ENCODE data around the gene SAPCD1.

The SAPCD1 gene

DNA sequence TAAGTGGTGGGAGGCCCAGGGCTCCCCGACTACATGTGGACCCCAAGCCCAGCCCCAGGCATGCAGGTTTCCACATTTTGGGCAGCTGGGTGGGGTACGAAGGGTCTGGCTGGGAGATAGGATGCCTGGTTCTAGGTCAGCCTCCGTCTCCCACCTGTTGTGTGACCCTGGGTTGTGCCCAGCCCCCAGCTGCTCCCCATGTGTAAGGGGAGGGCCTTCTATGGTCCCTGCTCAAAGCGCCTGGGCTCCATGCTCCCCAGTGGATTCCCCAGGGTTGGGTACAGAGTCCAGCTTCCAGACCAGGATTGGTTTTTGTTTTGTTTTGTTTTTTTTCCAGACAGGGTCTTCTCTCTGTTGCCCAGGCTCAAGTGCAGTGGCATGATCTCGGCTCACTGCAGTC, 15.7 kb downstream of the SAPCD1 start:
- H3K9me3 Mint-ChIP-seq: no peaks in the 10 kb centered on the region
- peak overlapping the region in 2 of 3 experiments; percentile 76 to 93 for H3K27ac Mint-ChIP-seq
- peaks cover 16% of the 10 kb centered on the region for H3K36me3 Mint-ChIP-seq (ENCODE audit: low read depth)
- TF ChIP-seq, protein P1, sequence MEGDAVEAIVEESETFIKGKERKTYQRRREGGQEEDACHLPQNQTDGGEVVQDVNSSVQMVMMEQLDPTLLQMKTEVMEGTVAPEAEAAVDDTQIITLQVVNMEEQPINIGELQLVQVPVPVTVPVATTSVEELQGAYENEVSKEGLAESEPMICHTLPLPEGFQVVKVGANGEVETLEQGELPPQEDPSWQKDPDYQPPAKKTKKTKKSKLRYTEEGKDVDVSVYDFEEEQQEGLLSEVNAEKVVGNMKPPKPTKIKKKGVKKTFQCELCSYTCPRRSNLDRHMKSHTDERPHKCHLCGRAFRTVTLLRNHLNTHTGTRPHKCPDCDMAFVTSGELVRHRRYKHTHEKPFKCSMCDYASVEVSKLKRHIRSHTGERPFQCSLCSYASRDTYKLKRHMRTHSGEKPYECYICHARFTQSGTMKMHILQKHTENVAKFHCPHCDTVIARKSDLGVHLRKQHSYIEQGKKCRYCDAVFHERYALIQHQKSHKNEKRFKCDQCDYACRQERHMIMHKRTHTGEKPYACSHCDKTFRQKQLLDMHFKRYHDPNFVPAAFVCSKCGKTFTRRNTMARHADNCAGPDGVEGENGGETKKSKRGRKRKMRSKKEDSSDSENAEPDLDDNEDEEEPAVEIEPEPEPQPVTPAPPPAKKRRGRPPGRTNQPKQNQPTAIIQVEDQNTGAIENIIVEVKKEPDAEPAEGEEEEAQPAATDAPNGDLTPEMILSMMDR (IDR thresholded peaks at IDR 0.05; ENCODE audit: unreplicated experiment in 3 of 3): no peak
- H3K27me3 Mint-ChIP-seq (ENCODE audit: low read depth): no peaks in the 10 kb centered on the region
- H3K4me3 Mint-ChIP-seq: no peak overlapping the region
- no peaks in the 10 kb centered on the region for H3K4me1 Mint-ChIP-seq

DNA sequence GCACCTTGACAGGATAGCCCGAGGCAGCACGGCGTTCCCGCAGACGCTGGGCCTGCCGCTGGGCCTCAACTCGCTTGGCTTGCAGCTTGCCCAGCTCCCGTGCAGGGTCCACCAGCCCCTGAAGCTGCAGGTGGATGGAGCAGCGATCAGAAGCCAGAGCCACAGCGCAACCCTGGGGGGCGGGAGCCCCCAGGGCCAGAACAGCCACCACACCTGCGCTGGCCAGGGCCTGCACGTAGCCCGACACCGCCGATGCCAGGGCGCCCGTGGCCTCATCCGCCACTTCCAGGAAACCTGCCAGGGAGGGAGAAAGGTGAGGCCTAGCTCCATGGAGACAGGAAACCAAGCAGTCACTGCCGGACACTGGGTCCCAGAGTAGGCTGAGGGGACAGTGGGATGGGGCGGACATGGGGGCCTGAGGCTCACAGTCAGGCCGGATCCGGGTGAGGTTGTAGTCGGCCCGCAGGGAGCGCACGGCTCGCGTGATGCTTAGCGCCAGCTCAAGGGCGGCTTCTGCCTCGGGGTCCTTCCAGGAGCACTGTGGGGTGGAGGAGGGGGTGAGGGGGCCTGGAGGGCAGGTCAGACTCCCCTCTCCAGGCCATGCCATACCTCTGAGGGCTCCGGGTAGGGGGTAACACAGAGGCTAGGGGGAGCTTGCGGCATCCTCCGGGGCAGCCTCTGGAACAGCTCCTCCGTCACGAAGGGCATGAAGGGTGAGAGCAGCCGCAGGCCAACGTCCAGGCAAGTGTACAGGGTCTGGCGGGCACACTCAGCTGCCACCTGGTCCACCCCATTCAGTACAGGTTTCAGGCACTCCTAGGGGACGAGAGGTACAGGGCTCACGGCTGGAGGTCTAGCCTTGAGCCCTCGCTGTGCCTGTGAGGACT, 16.8 kb downstream of the SAPCD1 start:
- TF ChIP-seq, protein P1 (IDR thresholded peaks at IDR 0.05; ENCODE audit: unreplicated experiment in 3 of 3): no peak
- Mint-ChIP-seq H3K27ac (no peak overlapping the region), H3K27me3 (ENCODE audit: low read depth) (no peaks in the 10 kb centered on the region), H3K4me1 (no peaks in the 10 kb centered on the region), H3K36me3 (ENCODE audit: low read depth) (peaks cover 19% of the 10 kb centered on the region), H3K4me3 (no peak overlapping the region), H3K9me3 (no peaks in the 10 kb centered on the region)

DNA sequence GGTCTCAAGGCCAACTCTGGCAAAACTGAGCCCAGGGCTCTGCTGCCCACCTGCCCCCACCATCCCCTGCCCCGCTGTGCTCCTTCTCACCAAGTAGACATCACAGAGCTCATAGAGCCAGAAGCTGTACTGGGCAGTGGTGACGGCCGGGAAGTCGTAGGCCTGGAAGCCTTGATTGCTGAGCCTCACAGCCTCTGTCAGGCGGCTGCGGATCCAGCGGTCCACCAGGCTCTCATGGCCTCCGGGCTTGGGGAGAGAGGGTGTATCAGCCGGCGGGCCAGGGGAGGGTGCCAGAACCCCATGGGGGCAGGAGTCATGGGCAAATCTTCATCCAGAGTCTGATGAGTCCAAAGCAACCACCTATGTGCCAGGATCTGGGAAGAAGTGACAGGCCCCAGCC, 17.5 kb downstream of the SAPCD1 start:
- peaks cover 26% of the 10 kb centered on the region for H3K36me3 Mint-ChIP-seq (ENCODE audit: low read depth)
- TF ChIP-seq, protein P1 (IDR thresholded peaks at IDR 0.05; ENCODE audit: unreplicated experiment in 3 of 3): no peak
- H3K4me3 Mint-ChIP-seq: no peak overlapping the region

DNA sequence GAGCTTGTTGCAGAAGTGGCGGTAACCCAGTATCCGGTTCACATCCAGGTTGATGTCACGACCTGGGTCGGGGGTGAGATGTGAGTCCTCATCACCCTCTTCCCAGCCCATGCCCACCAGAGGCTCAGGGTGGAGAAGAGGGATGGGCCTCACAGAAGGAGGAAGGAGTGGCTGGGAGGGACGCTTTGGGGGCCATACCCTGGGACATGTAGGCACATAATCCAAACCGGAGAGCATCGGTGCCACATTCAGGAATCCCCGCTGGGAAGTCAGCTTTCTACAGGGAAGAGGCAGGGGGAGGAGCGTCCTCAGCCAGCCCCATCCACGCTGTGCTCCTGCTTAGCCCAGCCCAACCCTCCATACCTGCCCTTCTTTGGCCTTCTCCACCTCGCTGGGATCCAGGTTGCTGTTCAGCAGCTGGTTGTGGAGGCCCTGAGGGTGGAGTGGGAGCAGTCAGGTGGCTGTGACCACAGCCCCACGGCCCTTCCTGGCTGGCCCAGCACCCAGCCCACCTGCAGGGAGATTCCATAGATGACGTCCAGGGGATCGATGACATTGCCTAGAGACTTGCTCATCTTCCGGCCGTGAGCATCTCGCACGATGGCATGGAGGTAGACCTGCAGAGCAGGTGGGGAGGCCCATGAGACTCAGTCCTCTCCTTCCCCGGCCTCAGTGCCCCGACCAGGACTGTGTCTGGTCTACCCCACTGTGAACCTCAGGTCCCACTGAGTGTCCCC, 18.2 kb downstream of the SAPCD1 start:
- H3K36me3 Mint-ChIP-seq (ENCODE audit: low read depth): peaks cover 29% of the 10 kb centered on the region
- no peaks in the 10 kb centered on the region for H3K9me3 Mint-ChIP-seq
- TF ChIP-seq, protein P1 (IDR thresholded peaks at IDR 0.05; ENCODE audit: unreplicated experiment in 3 of 3): no peak
- H3K27ac Mint-ChIP-seq: peak overlapping the region in 1 of 3 experiments; percentile 25
- no peak overlapping the region for H3K4me3 Mint-ChIP-seq
- no peaks in the 10 kb centered on the region for H3K27me3 Mint-ChIP-seq (ENCODE audit: low read depth)
- no peaks in the 10 kb centered on the region for H3K4me1 Mint-ChIP-seq

More for the DNA sequence above, 17.5 kb downstream of the SAPCD1 start:
- Mint-ChIP-seq H3K4me1 (no peaks in the 10 kb centered on the region), H3K9me3 (no peaks in the 10 kb centered on the region), H3K27ac (no peak overlapping the region), H3K27me3 (ENCODE audit: low read depth) (no peaks in the 10 kb centered on the region)

DNA sequence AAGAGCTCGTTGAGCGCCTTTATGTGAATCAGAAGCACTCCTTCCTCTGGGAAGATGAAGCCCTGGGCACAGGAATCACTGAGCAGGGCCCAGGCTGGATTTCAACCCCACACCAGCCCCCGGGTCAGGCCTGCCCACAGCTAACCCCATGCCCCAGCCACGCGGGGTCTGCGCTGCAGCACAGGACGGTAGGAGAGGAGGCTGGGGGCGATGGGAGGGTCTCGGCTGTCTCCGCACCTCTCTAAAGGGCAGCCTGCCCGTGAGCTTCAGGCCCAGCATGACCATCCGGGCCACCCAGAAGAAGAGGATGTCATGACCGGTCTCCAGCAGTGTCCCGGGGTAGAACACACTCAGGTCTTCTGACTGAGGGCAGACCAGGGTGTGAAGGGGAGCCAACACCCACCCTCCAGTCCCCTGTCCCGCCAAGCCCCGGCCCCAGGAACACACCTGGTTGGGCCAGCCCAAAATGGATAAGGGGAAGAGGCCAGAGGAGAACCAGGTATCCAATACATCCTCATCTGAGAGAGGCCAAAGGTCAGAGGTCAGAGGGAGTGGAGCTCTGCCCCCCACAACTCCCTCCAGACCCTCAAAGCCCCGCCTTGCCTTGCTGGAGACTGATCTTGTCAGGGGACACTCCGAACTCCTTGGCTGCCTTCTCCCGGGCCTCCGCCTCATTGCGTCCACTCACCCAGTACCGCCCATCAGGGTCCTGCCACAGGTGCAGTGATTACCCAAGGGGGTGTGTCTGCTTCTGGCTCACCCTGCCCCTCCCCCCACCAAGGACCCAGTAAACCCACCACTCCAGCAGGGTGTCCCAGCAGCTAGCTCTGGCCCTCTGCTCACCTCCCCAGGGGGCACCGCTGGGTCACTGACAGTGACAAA, 19.0 kb downstream of the SAPCD1 start:
- Mint-ChIP-seq H3K27ac (no peak overlapping the region), H3K4me3 (no peak overlapping the region), H3K4me1 (no peaks in the 10 kb centered on the region), H3K9me3 (no peaks in the 10 kb centered on the region), H3K36me3 (ENCODE audit: low read depth) (peaks cover 29% of the 10 kb centered on the region), H3K27me3 (ENCODE audit: low read depth) (no peaks in the 10 kb centered on the region)
- TF ChIP-seq, protein P1 (IDR thresholded peaks at IDR 0.05; ENCODE audit: unreplicated experiment in 3 of 3): no peak

Data from nephron (organoid).